Gastrocnemius medialis (tissue), 4 donors: Measurements from ENCODE around the gene SLC25A23. TPM values are rescaled to one million over a fixed set of nuclear protein-coding genes. Genes with fewer than 3 reads are reported as not detected.

Experiments used
- ATAC-seq, 2 donors: fragments of 150-250 bp; one replicate each; pipeline ENCODE4 v1.9.1; 2016
- DNase-seq, 2 donors: peaks; one replicate each; pipeline ENCODE4 v3.0.0-alpha.2; 2019
- H3K27ac ChIP-seq, 4 donors: fragments of 200-600 bp; sonication (generic); 1 replicate in 1 of 4; 2 replicates in 3 of 4; pipeline ENCODE4 v1.5.1; 2016 to 2018; ENCODE audit warnings: mild to moderate bottlenecking in 2 of 4, moderate library complexity in 1 of 4
- H3K27me3 ChIP-seq, 3 donors: fragments of 200-600 bp; sonication (generic) in 2 of 3; 1 replicate in 1 of 3; 2 replicates in 2 of 3; pipeline versions ENCODE4 v1.5.1 to v1.6.0; 2016 to 2019; ENCODE audit warnings: mild to moderate bottlenecking in 1 of 3, moderate library complexity in 1 of 3
- H3K36me3 ChIP-seq, 2 donors: fragments of 200-600 bp; sonication (generic) in 1 of 2; one replicate each; pipeline ENCODE4 v1.5.1; 2017 to 2018
- H3K4me1 ChIP-seq, 2 donors: fragments of 200-600 bp; sonication (generic) in 1 of 2; one replicate each; pipeline ENCODE4 v1.5.1; 2016 to 2017; ENCODE audit warnings: mild to moderate bottlenecking in 2 of 2
- H3K4me3 ChIP-seq, 4 donors: fragments of 200-600 bp; sonication (generic) in 3 of 4; 1 replicate in 1 of 4; 2 replicates in 3 of 4; pipeline ENCODE4 v1.5.1; 2016 to 2019; ENCODE audit warnings: mild to moderate bottlenecking in 2 of 4
- H3K9me3 ChIP-seq, 3 donors: fragments of 200-600 bp; sonication (generic) in 2 of 3; 1 replicate in 1 of 3; 2 replicates in 2 of 3; pipeline ENCODE4 v1.5.1; 2016 to 2019
- POLR2A ChIP-seq, 2 donors: fragments of 450-650 bp; IDR thresholded peaks; one replicate each; pipeline ENCODE4 v1.6.1; 2017; ENCODE audit warnings: antibody characterized with exemption in 2 of 2, mild to moderate bottlenecking in 2 of 2, moderate library complexity in 2 of 2
- in situ Hi-C, 4 donors: fragments of 200-750 bp; cut with MboI; loops; one replicate each; pipeline versions ENCODE4 v1.15.0 to v1.8.0; 2017; ENCODE audit warnings: low sequenced_read_pairs in 4 of 4
- intact Hi-C: fragments of 100-400 bp; cut with DNase I; formaldehyde crosslinking; loops from one replicate; pipeline ENCODE4 v1.15.1; 2023; ENCODE audit warnings: low total_unique reads
- total RNA-seq, 4 donors: library from RNA; depleted of rRNA; stranded (reverse); fragments of >200 nt; gene quantifications; one replicate each; pipeline versions ENCODE4 v1.1.0 to v1.2.3, GENCODE V29; 2016
- TF ChIP-seq, protein P1 (sequence below), 5 experiments: fragments of 450-650 bp in 3 of 5; fragments of 200-600 bp in 2 of 5; sonication (generic) in 2 of 5; IDR thresholded peaks in 4 of 5; conservative IDR thresholded peaks in 1 of 5; 1 replicate in 4 of 5; 2 replicates in 1 of 5; pipeline ENCODE4 v1.5.1; 2016 to 2019; ENCODE audit warnings: antibody characterized with exemption in 5 of 5, mild to moderate bottlenecking in 3 of 5, moderate library complexity in 3 of 5

SLC25A23 gene
- total RNA-seq, 4 donors from 2014 or later = 61.7 to 73.6 (median 65.0) TPM

GRCh38 chr19:6494438-6495036 is 34.9 kb upstream of the SLC25A23 start:
- in situ Hi-C loops = no loop called here
- H3K9me3 ChIP-seq = no peaks in the 10 kb centered on the region
- no peaks in the 10 kb centered on the region for H3K36me3 ChIP-seq
- H3K27me3 ChIP-seq = peaks cover 0 to 2% (median 0%) of the 10 kb centered on the region in 3 donors
- no peak for DNase-seq
- H3K27ac ChIP-seq = no peak overlapping the region
- H3K4me1 ChIP-seq = no peaks in the 10 kb centered on the region
- intact Hi-C loops = no loop called here
- TF ChIP-seq POLR2A (IDR thresholded peaks at IDR 0.05) = no peak
- TF ChIP-seq, protein P1, sequence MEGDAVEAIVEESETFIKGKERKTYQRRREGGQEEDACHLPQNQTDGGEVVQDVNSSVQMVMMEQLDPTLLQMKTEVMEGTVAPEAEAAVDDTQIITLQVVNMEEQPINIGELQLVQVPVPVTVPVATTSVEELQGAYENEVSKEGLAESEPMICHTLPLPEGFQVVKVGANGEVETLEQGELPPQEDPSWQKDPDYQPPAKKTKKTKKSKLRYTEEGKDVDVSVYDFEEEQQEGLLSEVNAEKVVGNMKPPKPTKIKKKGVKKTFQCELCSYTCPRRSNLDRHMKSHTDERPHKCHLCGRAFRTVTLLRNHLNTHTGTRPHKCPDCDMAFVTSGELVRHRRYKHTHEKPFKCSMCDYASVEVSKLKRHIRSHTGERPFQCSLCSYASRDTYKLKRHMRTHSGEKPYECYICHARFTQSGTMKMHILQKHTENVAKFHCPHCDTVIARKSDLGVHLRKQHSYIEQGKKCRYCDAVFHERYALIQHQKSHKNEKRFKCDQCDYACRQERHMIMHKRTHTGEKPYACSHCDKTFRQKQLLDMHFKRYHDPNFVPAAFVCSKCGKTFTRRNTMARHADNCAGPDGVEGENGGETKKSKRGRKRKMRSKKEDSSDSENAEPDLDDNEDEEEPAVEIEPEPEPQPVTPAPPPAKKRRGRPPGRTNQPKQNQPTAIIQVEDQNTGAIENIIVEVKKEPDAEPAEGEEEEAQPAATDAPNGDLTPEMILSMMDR (IDR thresholded peaks at IDR 0.05 in 4 of 5, conservative IDR thresholded peaks at IDR 0.05 in 1 of 5) = no peak
- ATAC-seq = no peak
- H3K4me3 ChIP-seq = no peak overlapping the region

GRCh38 chr19:6491802-6492592 is 32.4 kb upstream of the SLC25A23 start:
- intact Hi-C loops (no loop called here), in situ Hi-C loops (no loop called here)
- DNase-seq (no peak), ATAC-seq (no peak)
- no peaks in the 10 kb centered on the region for H3K9me3 ChIP-seq
- no peaks in the 10 kb centered on the region for H3K36me3 ChIP-seq
- no peaks in the 10 kb centered on the region for H3K27me3 ChIP-seq
- H3K4me1 ChIP-seq = no peaks in the 10 kb centered on the region
- H3K4me3 ChIP-seq = no peak overlapping the region
- no peak overlapping the region for H3K27ac ChIP-seq
- no peak for TF ChIP-seq POLR2A (IDR thresholded peaks at IDR 0.05)
- TF ChIP-seq, protein P1 (IDR thresholded peaks at IDR 0.05 in 4 of 5, conservative IDR thresholded peaks at IDR 0.05 in 1 of 5) = no peak

DNA sequence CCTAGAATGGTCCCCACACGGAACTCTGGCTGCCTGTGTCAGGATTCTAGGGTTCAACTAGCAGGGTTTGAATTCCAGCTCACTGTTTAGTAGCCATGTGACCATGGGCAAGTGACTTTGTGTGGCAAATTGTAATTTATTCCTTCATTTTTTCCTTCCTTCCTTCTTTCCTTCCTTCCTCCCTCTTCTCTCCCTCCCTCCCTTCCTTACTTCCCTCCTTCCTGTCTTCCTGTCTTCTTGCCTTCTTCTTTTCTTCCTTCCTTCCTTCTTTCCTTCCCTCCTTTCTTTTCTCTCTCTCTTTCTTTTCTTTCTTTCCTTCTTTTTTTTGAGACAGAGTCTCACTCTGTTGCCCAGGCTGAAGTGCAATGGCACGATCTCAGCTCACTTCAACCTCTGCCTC is 30.5 kb upstream of the SLC25A23 start:
- Histone ChIP-seq H3K27ac (no peak overlapping the region), H3K27me3 (no peaks in the 10 kb centered on the region), H3K4me3 (no peak overlapping the region), H3K36me3 (no peaks in the 10 kb centered on the region), H3K9me3 (no peaks in the 10 kb centered on the region), H3K4me1 (no peaks in the 10 kb centered on the region)
- no peak for DNase-seq
- ATAC-seq = no peak
- in situ Hi-C loops (no loop called here), intact Hi-C loops (no loop called here)
- TF ChIP-seq, protein P1 (IDR thresholded peaks at IDR 0.05 in 4 of 5, conservative IDR thresholded peaks at IDR 0.05 in 1 of 5) = no peak
- TF ChIP-seq POLR2A (IDR thresholded peaks at IDR 0.05) = no peak

DNA sequence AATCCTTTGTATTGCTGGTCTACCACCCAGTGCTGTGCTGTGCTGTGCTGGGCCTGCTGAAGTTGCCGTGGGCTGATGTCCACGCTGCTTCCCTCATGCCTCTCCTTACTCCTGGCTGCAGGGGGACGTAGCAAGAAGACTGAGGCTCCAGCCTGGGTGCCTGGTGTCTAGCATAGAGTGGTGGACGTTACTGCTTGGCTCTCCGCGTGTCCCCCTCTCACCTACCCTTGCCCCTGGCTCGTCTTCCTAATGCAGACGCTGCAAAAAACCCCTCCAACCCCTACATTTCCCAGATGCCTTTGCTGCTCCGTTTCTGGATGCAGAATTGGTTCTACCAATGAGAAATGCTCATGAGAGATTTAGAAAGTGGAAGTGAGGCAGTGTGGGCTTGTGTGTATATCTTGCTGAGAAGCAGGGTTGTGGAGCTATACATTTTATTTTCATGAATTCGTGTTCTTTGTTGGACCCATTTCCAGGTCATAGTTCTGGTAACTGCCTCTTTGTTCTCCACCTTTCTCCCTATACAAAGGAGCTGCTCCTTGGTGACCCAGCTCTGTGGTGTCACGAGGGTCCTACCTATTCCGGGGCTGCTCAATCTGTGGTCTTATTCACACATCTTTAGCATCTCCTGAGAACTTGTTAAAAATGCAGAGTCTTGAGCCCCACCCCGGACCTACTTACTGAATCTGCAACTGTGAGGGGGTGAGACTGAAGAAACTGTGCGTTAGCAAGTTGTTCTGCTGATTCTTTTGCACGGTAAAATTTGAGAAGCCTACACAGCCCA is 29.9 kb upstream of the SLC25A23 start:
- Histone ChIP-seq H3K9me3 (no peaks in the 10 kb centered on the region), H3K4me3 (no peak overlapping the region), H3K4me1 (no peaks in the 10 kb centered on the region), H3K27me3 (no peaks in the 10 kb centered on the region), H3K36me3 (no peaks in the 10 kb centered on the region), H3K27ac (no peak overlapping the region)
- ATAC-seq (no peak), DNase-seq (no peak)
- intact Hi-C loops (no loop called here), in situ Hi-C loops (no loop called here)
- TF ChIP-seq POLR2A (IDR thresholded peaks at IDR 0.05) = no peak
- TF ChIP-seq, protein P1 (IDR thresholded peaks at IDR 0.05 in 4 of 5, conservative IDR thresholded peaks at IDR 0.05 in 1 of 5) = no peak
